Epithelial cell of proximal tubule (primary cell): ENCODE results near the gene CYP51A1. TPM values are rescaled to one million over a fixed set of nuclear protein-coding genes. Genes with fewer than 3 reads are reported as not detected.
"Not testable (repeated sequence)": the region's sequence is repeated elsewhere in the genome, so short reads cannot be mapped to it uniquely, and the experiment has no call there.

Experiments
- DNase-seq: peaks from one replicate; pipeline ENCODE4 v3.0.0-alpha.2; 2011; ENCODE audit warnings: low read depth
- H3K4me3 ChIP-seq: 2 replicates; pipeline ENCODE4 v1.5.1; 2011; ENCODE audit warnings: low read depth, mild to moderate bottlenecking, low read length
- CTCF ChIP-seq: conservative IDR thresholded peaks from 2 replicates; pipeline ENCODE4 v1.5.1; 2012; ENCODE audit warnings: low read depth, mild to moderate bottlenecking, low read length
- total RNA-seq: library from RNA; depleted of rRNA; stranded (reverse); fragments of >200 nt; gene quantifications from 2 replicates; pipeline ENCODE4 v1.2.3, GENCODE V29; 2015

Gene CYP51A1
- total RNA-seq, 1 donor from 2014 or later: 74.8 TPM

DNA sequence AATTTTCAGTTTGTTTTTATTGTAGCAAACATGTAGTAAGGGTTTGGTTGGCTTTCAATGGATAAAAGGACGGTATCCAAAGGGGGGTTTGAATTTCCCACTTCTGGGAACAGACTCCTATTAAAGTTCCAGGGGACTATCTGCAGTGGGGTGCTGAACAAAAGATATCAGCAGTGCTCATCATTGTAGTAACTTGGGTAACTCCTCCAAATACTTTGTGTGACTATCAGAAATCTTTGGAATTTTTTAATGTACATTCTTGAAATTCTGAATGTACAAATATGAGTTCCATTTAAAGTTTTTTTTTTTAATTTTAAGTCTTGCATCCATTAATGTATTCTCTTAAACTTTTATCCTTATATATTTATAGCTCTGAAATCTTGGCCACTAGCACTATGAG is 42.1 kb downstream of the CYP51A1 start:
- no peak for DNase-seq
- H3K4me3 ChIP-seq: no peak overlapping the region
- no peak for TF ChIP-seq CTCF

DNA sequence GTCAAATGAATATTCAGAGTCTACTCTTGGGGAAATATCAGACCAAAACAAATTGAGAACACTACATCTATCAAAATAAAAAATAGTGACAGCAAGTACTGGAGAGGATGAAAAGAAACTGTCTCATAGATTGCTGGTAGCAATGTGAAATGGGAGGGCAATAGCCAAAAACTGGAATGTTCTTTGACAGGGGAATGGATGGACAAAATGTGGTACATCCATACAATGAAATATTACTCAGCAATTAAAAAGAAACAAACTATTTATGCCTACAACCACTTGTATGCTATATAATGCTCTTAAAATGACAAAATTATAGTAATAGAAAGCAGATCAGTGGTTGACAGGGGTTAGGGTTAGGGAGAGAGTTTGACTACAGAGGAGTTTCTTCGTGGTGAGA is 46.0 kb downstream of the CYP51A1 start:
- no peak overlapping the region for H3K4me3 ChIP-seq
- no peak for DNase-seq
- no peak for TF ChIP-seq CTCF

GRCh38 chr7:92083922-92084321 is 50.4 kb downstream of the CYP51A1 start:
- not testable (repeated sequence) for DNase-seq, H3K4me3 ChIP-seq

GRCh38 chr7:92076509-92076908 is 57.8 kb downstream of the CYP51A1 start:
- no peak for TF ChIP-seq CTCF
- DNase-seq: no peak
- no peak overlapping the region for H3K4me3 ChIP-seq

- no peak overlapping the region for H3K4me3 ChIP-seq
- TF ChIP-seq CTCF: no peak
- no peak for DNase-seq
These were observed 58.7 kb downstream of the CYP51A1 start for GRCh38 chr7:92075455-92076158.

DNA sequence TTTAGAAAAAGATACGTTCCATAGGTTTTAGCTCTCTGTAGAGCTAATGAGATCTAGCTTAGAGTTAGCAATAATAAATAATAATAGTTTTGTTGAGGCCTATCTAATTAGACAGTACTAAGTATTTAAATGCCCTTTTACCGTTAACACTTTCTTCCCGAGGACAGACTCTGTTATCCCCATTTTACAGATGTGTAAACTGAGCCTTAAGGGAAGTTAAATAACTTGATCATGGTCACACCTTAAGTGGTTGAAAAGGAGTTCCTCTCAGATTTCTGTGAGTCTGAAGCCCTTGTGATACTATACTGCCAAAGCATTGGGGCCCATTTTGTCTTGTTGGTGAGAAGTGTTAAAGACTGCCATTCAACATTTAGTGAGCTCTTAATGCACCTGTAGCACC is 61.6 kb downstream of the CYP51A1 start:
- no peak for DNase-seq
- no peak for TF ChIP-seq CTCF

GRCh38 chr7:92072121-92072520 is 62.2 kb downstream of the CYP51A1 start:
- TF ChIP-seq CTCF: no peak
- H3K4me3 ChIP-seq: no peak overlapping the region
- no peak for DNase-seq

More for the DNA sequence above, 61.6 kb downstream of the CYP51A1 start:
- no peak overlapping the region for H3K4me3 ChIP-seq

- no peak overlapping the region for H3K4me3 ChIP-seq
- no peak for TF ChIP-seq CTCF
- DNase-seq: no peak
These were observed 63.2 kb downstream of the CYP51A1 start for GRCh38 chr7:92071032-92071431.
